Natural killer cell (primary cell): ENCODE data around the gene PKP2. TPM values are rescaled to one million over a fixed set of nuclear protein-coding genes. Genes with fewer than 3 reads are reported as not detected.

Source experiments
- ATAC-seq, 3 donors: fragments of 150-1000 bp in 2 of 3; fragments of 200-7000 bp in 1 of 3; cut with Tn5 transposase; 1 replicate in 1 of 3; 2 replicates in 2 of 3; pipeline ENCODE4 v1.10.0; 2021; ENCODE audit warnings: mild to moderate bottlenecking in 2 of 3, moderate library complexity in 2 of 3
- DNase-seq, 2 donors: peaks; one replicate each; pipeline versions ENCODE4 v3.0.0 to v3.0.0-alpha.2; 2013 to 2021; ENCODE audit warnings: mixed read lengths in 1 of 2
- H3K27ac ChIP-seq: one replicate; pipeline ENCODE4 v1.5.1; 2013; ENCODE audit warnings: mild to moderate bottlenecking, low read length
- H3K27me3 ChIP-seq: one replicate; pipeline ENCODE4 v1.6.1; 2013; ENCODE audit warnings: low read length; ENCODE audit not compliant: control insufficient read depth, insufficient read depth
- H3K36me3 ChIP-seq: one replicate; pipeline ENCODE4 v1.6.1; 2013; ENCODE audit warnings: low read length; ENCODE audit not compliant: control insufficient read depth, insufficient read depth
- H3K4me1 ChIP-seq: one replicate; pipeline ENCODE4 v1.6.1; 2013; ENCODE audit warnings: low read length; ENCODE audit not compliant: control insufficient read depth, insufficient read depth
- H3K4me3 ChIP-seq: one replicate; pipeline ENCODE4 v1.5.1; 2013; ENCODE audit warnings: low read length
- H3K9me3 ChIP-seq: one replicate; pipeline ENCODE4 v1.6.1; 2013; ENCODE audit warnings: low read length; ENCODE audit not compliant: control insufficient read depth, insufficient read depth
- H3K27ac Mint-ChIP-seq, 2 donors: one replicate each; pipeline ENCODE4 v1.8.0; 2022; ENCODE audit warnings: mild to moderate bottlenecking in 2 of 2, mixed read lengths in 2 of 2, moderate library complexity in 1 of 2
- H3K27me3 Mint-ChIP-seq, 2 donors: one replicate each; pipeline ENCODE4 v1.8.0; 2022; ENCODE audit warnings: low read depth in 2 of 2, mixed read lengths in 2 of 2
- H3K36me3 Mint-ChIP-seq: one replicate; pipeline ENCODE4 v1.8.0; 2022; ENCODE audit warnings: mixed read lengths
- H3K4me1 Mint-ChIP-seq, 2 donors: one replicate each; pipeline ENCODE4 v1.8.0; 2022; ENCODE audit warnings: mixed read lengths in 2 of 2
- H3K4me3 Mint-ChIP-seq: one replicate; pipeline ENCODE4 v1.8.0; 2022; ENCODE audit warnings: mild to moderate bottlenecking, moderate library complexity, mixed read lengths
- H3K9me3 Mint-ChIP-seq, 2 donors: one replicate each; pipeline ENCODE4 v1.8.0; 2022; ENCODE audit warnings: mixed read lengths in 2 of 2
- CTCF ChIP-seq: fragments of 200-600 bp; IDR thresholded peaks from one replicate; pipeline ENCODE4 v1.8.0; 2022; ENCODE audit warnings: antibody characterized with exemption
- WGBS: methylation state at CpG from one replicate; pipeline ENCODE4 v1.1.7; 2013; ENCODE audit warnings: missing lambda C conversion rate; ENCODE audit not compliant: insufficient coverage; 5-methylcytosine and 5-hydroxymethylcytosine counted together
- intact Hi-C: fragments of 100-400 bp; cut with micrococcal nuclease; formaldehyde crosslinking; loops from one replicate; pipeline ENCODE4 v1.14.2; 2022
- total RNA-seq, 4 donors: library from RNA; stranded (reverse); fragments of 120-200 nt in 1 of 4; gene quantifications; one replicate each; pipeline versions ENCODE4 v1.2.3 to v1.2.4, GENCODE V29; 2013 to 2022

Gene PKP2
- total RNA-seq, 3 donors from 2014 or later (not counting 1 experiment from before 2014, with no cell fraction given) = 0.16 to 1.8 (median 0.52) TPM

- Mint-ChIP-seq H3K9me3 (no peaks in the 10 kb centered on the region), H3K4me3 (no peak overlapping the region), H3K27ac (no peak overlapping the region), H3K36me3 (no peaks in the 10 kb centered on the region), H3K27me3 (no peaks in the 10 kb centered on the region), H3K4me1 (no peaks in the 10 kb centered on the region)
- no peaks in the 10 kb centered on the region for H3K27me3 ChIP-seq
- H3K4me1 ChIP-seq = no peaks in the 10 kb centered on the region
- no peak for ATAC-seq
- H3K4me3 ChIP-seq = no peak overlapping the region
- no peak for TF ChIP-seq CTCF
- DNase-seq = no peak
- intact Hi-C loops = no loop called here
- H3K27ac ChIP-seq = no peak overlapping the region
- H3K36me3 ChIP-seq = no peaks in the 10 kb centered on the region
- no CpG with 5 or more reads among the region's 2 CpGs for WGBS
- H3K9me3 ChIP-seq = no peaks in the 10 kb centered on the region
These were observed 68.0 kb downstream of the PKP2 start for GRCh38 chr12:32828552-32828951.

GRCh38 chr12:32828120-32828519 lies 68.5 kb downstream of the PKP2 start:
- no peak for DNase-seq
- Mint-ChIP-seq H3K27ac (no peak overlapping the region), H3K27me3 (no peaks in the 10 kb centered on the region), H3K4me1 (no peaks in the 10 kb centered on the region), H3K36me3 (no peaks in the 10 kb centered on the region), H3K9me3 (no peaks in the 10 kb centered on the region), H3K4me3 (no peak overlapping the region)
- intact Hi-C loops = no loop called here
- no peak overlapping the region for H3K4me3 ChIP-seq
- no peaks in the 10 kb centered on the region for H3K9me3 ChIP-seq
- H3K4me1 ChIP-seq = no peaks in the 10 kb centered on the region
- H3K27me3 ChIP-seq = no peaks in the 10 kb centered on the region
- no CpG with 5 or more reads among the region's 1 CpG for WGBS
- ATAC-seq = no peak
- no peaks in the 10 kb centered on the region for H3K36me3 ChIP-seq
- H3K27ac ChIP-seq = no peak overlapping the region
- no peak for TF ChIP-seq CTCF

- Mint-ChIP-seq H3K27me3 (peaks cover 0 to 6% of the 10 kb centered on the region in 2 donors), H3K9me3 (no peaks in the 10 kb centered on the region), H3K36me3 (no peaks in the 10 kb centered on the region), H3K27ac (no peak overlapping the region), H3K4me1 (no peaks in the 10 kb centered on the region), H3K4me3 (no peak overlapping the region)
- H3K4me1 ChIP-seq = no peaks in the 10 kb centered on the region
- ATAC-seq = no peak
- intact Hi-C loops = no loop called here
- DNase-seq = no peak
- 76% methylated on average over 3 of the region's 3 CpGs for WGBS
- H3K9me3 ChIP-seq = no peaks in the 10 kb centered on the region
- no peak overlapping the region for H3K4me3 ChIP-seq
- H3K27me3 ChIP-seq = no peaks in the 10 kb centered on the region
- no peak overlapping the region for H3K27ac ChIP-seq
- TF ChIP-seq CTCF = no peak
- H3K36me3 ChIP-seq = no peaks in the 10 kb centered on the region
These were observed 69.7 kb downstream of the PKP2 start for GRCh38 chr12:32826807-32827412.

GRCh38 chr12:32824596-32824995 lies 72.0 kb downstream of the PKP2 start:
- no peaks in the 10 kb centered on the region for H3K9me3 Mint-ChIP-seq
- no peak overlapping the region for H3K4me3 ChIP-seq
- H3K27ac Mint-ChIP-seq = no peak overlapping the region
- ATAC-seq = no peak
- no peak for DNase-seq
- peaks cover 0 to 8% of the 10 kb centered on the region in 2 donors for H3K27me3 Mint-ChIP-seq
- no peak overlapping the region for H3K27ac ChIP-seq
- WGBS = no CpG with 5 or more reads among the region's 1 CpG
- H3K9me3 ChIP-seq = no peaks in the 10 kb centered on the region
- TF ChIP-seq CTCF = no peak
- no peaks in the 10 kb centered on the region for H3K27me3 ChIP-seq
- no peaks in the 10 kb centered on the region for H3K4me1 Mint-ChIP-seq
- intact Hi-C loops = no loop called here
- H3K36me3 ChIP-seq = no peaks in the 10 kb centered on the region
- H3K4me1 ChIP-seq = no peaks in the 10 kb centered on the region
- no peaks in the 10 kb centered on the region for H3K36me3 Mint-ChIP-seq
- no peak overlapping the region for H3K4me3 Mint-ChIP-seq
